ENCODE data around the gene IFNLR1.

The IFNLR1 gene

DNA sequence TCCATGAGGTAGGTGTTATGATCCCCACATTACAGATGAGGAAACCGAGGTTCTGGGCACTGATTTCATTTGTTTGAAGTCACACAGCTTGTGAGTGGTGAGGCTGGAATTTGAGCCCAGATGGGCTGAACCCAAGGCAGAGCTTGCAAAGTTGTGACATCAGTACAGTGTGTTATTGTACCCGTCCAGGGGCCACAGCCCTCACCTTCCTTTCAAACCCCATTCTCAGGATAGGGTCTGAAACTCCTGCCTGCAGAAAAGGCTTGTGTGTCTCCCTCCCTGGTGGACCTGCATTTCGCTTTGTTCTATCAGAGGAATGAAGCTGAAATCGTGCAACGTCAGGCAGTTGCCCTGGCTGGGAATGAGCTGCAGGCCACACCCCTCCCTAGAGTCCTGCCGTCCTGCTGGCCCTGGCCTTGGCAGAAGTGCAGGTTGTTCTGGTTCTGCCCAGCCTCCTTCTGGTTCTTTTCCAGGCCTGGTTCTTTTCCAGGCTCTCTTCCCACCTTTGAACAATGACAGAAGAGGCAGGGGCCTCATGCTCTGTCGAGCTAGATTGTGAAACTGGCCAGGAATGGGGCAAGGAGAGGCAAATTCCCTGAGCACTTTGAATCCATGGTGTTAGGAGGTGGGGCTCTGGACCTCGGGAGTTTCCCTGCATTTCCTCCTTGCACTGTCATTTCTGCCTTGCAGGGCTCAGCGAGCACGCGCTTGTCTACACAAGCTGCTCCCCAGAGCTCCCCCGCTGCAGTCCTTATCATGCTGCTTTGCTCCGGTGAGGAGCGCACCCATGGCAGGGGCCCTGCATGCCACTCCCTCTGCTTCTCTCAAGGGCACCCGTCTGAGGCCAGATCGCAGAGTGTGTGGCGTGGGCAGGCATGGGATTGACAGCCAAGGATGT, 67.0 kb downstream of the IFNLR1 start:
- Histone ChIP-seq H3K36me3 (ENCODE audit: insufficient read depth, low read length) (no peaks in the 10 kb centered on the region), H3K9ac (ENCODE audit: low read depth, low read length) (no peak overlapping the region), H3K27me3 (ENCODE audit: insufficient read depth, low read length) (no peaks in the 10 kb centered on the region), H3K27ac (ENCODE audit: low read depth, low read length) (no peak overlapping the region), H3K4me3 (ENCODE audit: low read length) (no peak overlapping the region), H3K9me3 (ENCODE audit: insufficient read depth, low read depth, low read length) (no peaks in the 10 kb centered on the region), H3K4me1 (ENCODE audit: insufficient read depth, low read length) (no peaks in the 10 kb centered on the region)
- 70% methylated on average over 17 of the region's 17 CpGs for WGBS

GRCh38 chr1:24119489-24119858, 67.6 kb downstream of the IFNLR1 start:
- 83% methylated on average over 5 of the region's 5 CpGs for whole genome bisulfite sequencing
- Histone ChIP-seq H3K27ac (ENCODE audit: low read depth, low read length) (no peak overlapping the region), H3K4me3 (ENCODE audit: low read length) (no peak overlapping the region), H3K9ac (ENCODE audit: low read depth, low read length) (no peak overlapping the region), H3K36me3 (ENCODE audit: insufficient read depth, low read length) (no peaks in the 10 kb centered on the region), H3K4me1 (ENCODE audit: insufficient read depth, low read length) (peaks cover 4% of the 10 kb centered on the region; the same call in 1 of the 2 replicates), H3K9me3 (ENCODE audit: insufficient read depth, low read depth, low read length) (no peaks in the 10 kb centered on the region), H3K27me3 (ENCODE audit: insufficient read depth, low read length) (no peaks in the 10 kb centered on the region)

GRCh38 chr1:24118410-24119242, 68.5 kb downstream of the IFNLR1 start:
- H3K27me3 ChIP-seq (ENCODE audit: insufficient read depth, low read length) = no peaks in the 10 kb centered on the region

GRCh38 chr1:24117722-24118409, 69.2 kb downstream of the IFNLR1 start:
- no peaks in the 10 kb centered on the region for H3K36me3 ChIP-seq (ENCODE audit: insufficient read depth, low read length)
- WGBS = 83% methylated on average over 14 of the region's 14 CpGs
- H3K9me3 ChIP-seq (ENCODE audit: insufficient read depth, low read depth, low read length) = no peaks in the 10 kb centered on the region
- H3K27ac ChIP-seq (ENCODE audit: low read depth, low read length) = no peak overlapping the region
- no peak overlapping the region for H3K4me3 ChIP-seq (ENCODE audit: low read length)
- H3K9ac ChIP-seq (ENCODE audit: low read depth, low read length) = no peak overlapping the region
- peaks cover 4% of the 10 kb centered on the region; the same call in 1 of the 2 replicates for H3K4me1 ChIP-seq (ENCODE audit: insufficient read depth, low read length)
- H3K27me3 ChIP-seq (ENCODE audit: insufficient read depth, low read length) = no peaks in the 10 kb centered on the region

More at GRCh38 chr1:24118410-24119242, 68.5 kb downstream of the IFNLR1 start:
- Histone ChIP-seq H3K9me3 (ENCODE audit: insufficient read depth, low read depth, low read length) (no peaks in the 10 kb centered on the region), H3K9ac (ENCODE audit: low read depth, low read length) (no peak overlapping the region), H3K4me3 (ENCODE audit: low read length) (no peak overlapping the region), H3K27ac (ENCODE audit: low read depth, low read length) (no peak overlapping the region), H3K36me3 (ENCODE audit: insufficient read depth, low read length) (no peaks in the 10 kb centered on the region), H3K4me1 (ENCODE audit: insufficient read depth, low read length) (peaks cover 4% of the 10 kb centered on the region; the same call in 1 of the 2 replicates)
- WGBS = 94% methylated on average over 6 of the region's 8 CpGs

GRCh38 chr1:24117132-24117531, 70.0 kb downstream of the IFNLR1 start:
- Histone ChIP-seq H3K4me3 (ENCODE audit: low read length) (no peak overlapping the region), H3K27me3 (ENCODE audit: insufficient read depth, low read length) (no peaks in the 10 kb centered on the region; the same call in 1 of the 2 replicates), H3K27ac (ENCODE audit: low read depth, low read length) (no peak overlapping the region), H3K4me1 (ENCODE audit: insufficient read depth, low read length) (peaks cover 4% of the 10 kb centered on the region; the same call in 1 of the 2 replicates), H3K36me3 (ENCODE audit: insufficient read depth, low read length) (no peaks in the 10 kb centered on the region), H3K9ac (ENCODE audit: low read depth, low read length) (no peak overlapping the region), H3K9me3 (ENCODE audit: insufficient read depth, low read depth, low read length) (no peaks in the 10 kb centered on the region)
- WGBS = 95% methylated on average over 1 of the region's 2 CpGs

DNA sequence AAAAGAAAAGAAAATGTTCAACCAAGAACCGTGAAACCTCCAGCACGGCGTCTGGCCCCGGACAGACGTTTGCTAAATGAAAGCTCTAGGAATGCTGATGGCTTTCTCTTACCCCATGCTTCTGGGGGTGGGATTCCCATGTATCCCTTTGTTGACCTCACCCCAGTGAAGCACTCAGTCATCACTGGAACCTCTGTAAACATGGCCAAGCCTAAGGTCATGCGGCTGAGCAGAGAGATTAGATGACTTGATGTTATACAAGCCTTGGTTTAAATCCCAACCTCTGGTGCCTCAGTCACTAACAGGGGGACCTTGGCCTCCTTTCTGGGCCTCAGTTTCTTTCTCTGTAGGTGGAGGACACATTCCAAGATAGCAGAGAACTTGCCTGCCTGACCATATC, 72.3 kb downstream of the IFNLR1 start:
- H3K9me3 ChIP-seq (ENCODE audit: insufficient read depth, low read depth, low read length) = no peaks in the 10 kb centered on the region
- no peak overlapping the region for H3K27ac ChIP-seq (ENCODE audit: low read depth, low read length)
- H3K9ac ChIP-seq (ENCODE audit: low read depth, low read length) = no peak overlapping the region
- H3K27me3 ChIP-seq (ENCODE audit: insufficient read depth, low read length) = no peaks in the 10 kb centered on the region; the same call in 1 of the 2 replicates
- H3K4me1 ChIP-seq (ENCODE audit: insufficient read depth, low read length) = peaks cover 4% of the 10 kb centered on the region; the same call in 1 of the 2 replicates
- WGBS = 91% methylated on average over 6 of the region's 6 CpGs
- no peaks in the 10 kb centered on the region for H3K36me3 ChIP-seq (ENCODE audit: insufficient read depth, low read length)
- H3K4me3 ChIP-seq (ENCODE audit: low read length) = no peak overlapping the region

GRCh38 chr1:24113641-24114033, 73.5 kb downstream of the IFNLR1 start:
- Histone ChIP-seq H3K4me3 (ENCODE audit: low read length) (no peak overlapping the region), H3K36me3 (ENCODE audit: insufficient read depth, low read length) (no peaks in the 10 kb centered on the region), H3K9ac (ENCODE audit: low read depth, low read length) (no peak overlapping the region), H3K4me1 (ENCODE audit: insufficient read depth, low read length) (peaks cover 4% of the 10 kb centered on the region; the same call in 1 of the 2 replicates), H3K27ac (ENCODE audit: low read depth, low read length) (no peak overlapping the region), H3K27me3 (ENCODE audit: insufficient read depth, low read length) (no peaks in the 10 kb centered on the region; the same call in 1 of the 2 replicates), H3K9me3 (ENCODE audit: insufficient read depth, low read depth, low read length) (no peaks in the 10 kb centered on the region)
- WGBS = 89% methylated on average over 6 of the region's 6 CpGs

GRCh38 chr1:24111996-24112779, 74.9 kb downstream of the IFNLR1 start, which contains the start of gene MYOM3:
MYOM3 (minus strand) TSS chr1:24112135; CDS start chr1:24108636, 3,499 bp downstream.
- Histone ChIP-seq H3K36me3 (ENCODE audit: insufficient read depth, low read length) (no peaks in the 10 kb centered on the region), H3K27ac (ENCODE audit: low read depth, low read length) (no peak within 1 kb of the TSS), H3K9ac (ENCODE audit: low read depth, low read length) (no peak within 1 kb of the TSS), H3K4me3 (ENCODE audit: low read length) (peak within 1 kb of the TSS; percentile 18), H3K9me3 (ENCODE audit: insufficient read depth, low read depth, low read length) (no peaks in the 10 kb centered on the region), H3K4me1 (ENCODE audit: insufficient read depth, low read length) (peaks cover 10% of the 10 kb centered on the region), H3K27me3 (ENCODE audit: insufficient read depth, low read length) (no peaks in the 10 kb centered on the region; the same call in 1 of the 2 replicates)
- WGBS = 32% methylated on average over 27 of the region's 27 CpGs

GRCh38 chr1:24111262-24111995, 75.7 kb downstream of the IFNLR1 start:
- Histone ChIP-seq H3K27me3 (ENCODE audit: insufficient read depth, low read length) (no peaks in the 10 kb centered on the region; the same call in 1 of the 2 replicates), H3K4me1 (ENCODE audit: insufficient read depth, low read length) (peaks cover 10% of the 10 kb centered on the region), H3K27ac (ENCODE audit: low read depth, low read length) (no peak overlapping the region), H3K36me3 (ENCODE audit: insufficient read depth, low read length) (no peaks in the 10 kb centered on the region), H3K9ac (ENCODE audit: low read depth, low read length) (no peak overlapping the region), H3K9me3 (ENCODE audit: insufficient read depth, low read depth, low read length) (no peaks in the 10 kb centered on the region), H3K4me3 (ENCODE audit: low read length) (no peak overlapping the region)
- WGBS = 88% methylated on average over 20 of the region's 20 CpGs
